BLaER1 treated with 17β-estradiol and CSF1 and Interleukin-3, amounts not matched to agents 10 nM and 100 nM (cell line): ENCODE data around the gene CCDC57.

Experiments used
- H3K27ac ChIP-seq, 11 experiments: shearing (Covaris generic); formaldehyde crosslinking; 2 replicates each; pipeline ENCODE4 v1.8.1; 2022
- H3K27me3 ChIP-seq, 11 experiments: shearing (Covaris generic); formaldehyde crosslinking; 2 replicates each; pipeline ENCODE4 v1.8.1; 2022
- H3K36me3 ChIP-seq, 11 experiments: shearing (Covaris generic); formaldehyde crosslinking; 2 replicates each; pipeline ENCODE4 v1.8.1; 2022
- H3K4me1 ChIP-seq, 10 experiments: shearing (Covaris generic); formaldehyde crosslinking; 2 replicates each; pipeline ENCODE4 v1.8.1; 2022
- H3K4me2 ChIP-seq, 11 experiments: shearing (Covaris generic); formaldehyde crosslinking; 2 replicates each; pipeline ENCODE4 v1.8.1; 2022
- H3K4me3 ChIP-seq, 10 experiments: shearing (Covaris generic); formaldehyde crosslinking; 2 replicates each; pipeline ENCODE4 v1.8.1; 2022
- H3K9ac ChIP-seq, 11 experiments: shearing (Covaris generic); formaldehyde crosslinking; 2 replicates each; pipeline ENCODE4 v1.8.1; 2022
- H3K9me3 ChIP-seq, 11 experiments: shearing (Covaris generic); formaldehyde crosslinking; replicated peaks in 1 of 11; 2 replicates each; pipeline ENCODE4 v1.8.1; 2022
- H4K20me1 ChIP-seq, 11 experiments: shearing (Covaris generic); formaldehyde crosslinking; 2 replicates each; pipeline ENCODE4 v1.8.1; 2022
- Cebpa-rat ChIP-seq, 11 experiments: shearing (Covaris generic); IDR thresholded peaks; 2 replicates each; pipeline ENCODE4 v1.8.1; 2022

CCDC57 gene

DNA sequence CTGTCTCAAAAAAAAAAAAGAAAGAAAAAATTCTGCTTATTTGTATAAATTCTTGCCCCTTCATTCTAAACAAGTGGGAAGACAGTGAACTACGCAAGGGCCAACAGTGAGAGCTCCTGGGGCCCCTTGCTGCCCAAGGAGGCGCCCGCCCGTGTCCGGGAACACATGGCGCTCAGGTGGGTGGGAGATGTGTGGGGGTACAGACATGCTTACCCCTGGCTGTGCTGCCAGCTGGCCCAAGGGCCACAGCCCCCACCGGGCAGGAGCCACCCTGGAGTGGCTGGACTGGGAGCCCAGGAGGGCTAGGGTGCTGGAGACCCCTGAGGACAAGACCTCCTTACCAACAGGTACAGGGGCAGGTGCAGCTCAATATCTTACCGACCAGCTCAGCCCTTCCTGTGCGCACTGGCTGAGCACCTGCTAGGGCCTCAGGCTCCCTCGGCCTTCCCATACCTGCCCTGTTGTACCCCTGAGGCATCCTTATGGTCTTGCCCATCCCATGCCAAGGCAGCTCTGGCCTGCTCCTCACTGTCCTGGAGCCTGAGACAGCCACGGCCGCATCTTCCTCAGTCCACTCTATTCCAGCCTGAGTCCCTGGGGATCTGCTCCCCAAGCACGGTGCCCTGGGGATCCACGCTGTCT, 56.2 kb downstream of the CCDC57 start:
- Histone ChIP-seq H3K36me3 (peaks cover 4 to 20% (median 9%) of the 10 kb centered on the region in 11 experiments; a peak in 19 of 22 replicates), H3K4me1 (peaks cover 21 to 57% (median 52%) of the 10 kb centered on the region in 10 experiments), H3K4me3 (no peak overlapping the region), H3K9me3 (no peaks in the 10 kb centered on the region), H3K9ac (0 out of 22 replicates have a peak overlapping the region, but pooled peaks of 2 of the 11 experiments have one; percentile 43 to 61), H3K27ac (no peak overlapping the region), H3K27me3 (no peaks in the 10 kb centered on the region), H4K20me1 (peaks cover 0 to 36% (median 0%) of the 10 kb centered on the region in 11 experiments; a peak in 5 of 22 replicates), H3K4me2 (peak overlapping the region in 9 of 11 experiments; percentile 67 to 96 (median 80); a peak in 17 of 22 replicates)
- no peak for TF ChIP-seq Cebpa-rat (IDR thresholded peaks at IDR 0.05)

DNA sequence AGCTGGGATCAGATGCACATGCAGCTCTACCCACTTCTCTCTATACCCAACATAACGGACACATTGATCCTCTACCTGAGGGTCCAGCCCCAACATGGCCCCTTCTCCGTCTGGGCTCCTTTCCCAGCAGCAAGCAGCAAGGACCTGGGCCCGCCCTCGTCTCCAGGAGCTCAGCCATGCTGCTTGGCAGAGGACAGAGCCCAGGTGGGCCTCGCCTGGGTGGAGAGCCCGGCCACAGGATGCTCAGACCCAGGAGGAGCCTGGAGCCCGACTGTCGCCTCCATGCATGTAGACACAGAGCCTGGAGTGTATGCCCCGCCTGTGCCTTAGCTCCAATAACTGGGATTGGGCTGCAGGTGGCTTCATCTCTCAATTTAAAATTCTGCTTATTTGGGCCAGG, 57.0 kb downstream of the CCDC57 start:
- no peak for TF ChIP-seq Cebpa-rat (IDR thresholded peaks at IDR 0.05)
- peak overlapping the region in 10 of 11 experiments; percentile 1 to 96 (median 72); a peak in 19 of 22 replicates for H3K4me2 ChIP-seq
- H3K27ac ChIP-seq: 0 out of 22 replicates have a peak overlapping the region, but pooled peaks of 1 of the 11 experiments have one; percentile 22
- H3K36me3 ChIP-seq: peaks cover 0 to 16% (median 8%) of the 10 kb centered on the region in 11 experiments; a peak in 14 of 22 replicates
- H4K20me1 ChIP-seq: peaks cover 0 to 36% (median 0%) of the 10 kb centered on the region in 11 experiments; a peak in 5 of 22 replicates
- H3K9me3 ChIP-seq: no peaks in the 10 kb centered on the region; a peak in 2 of 22 replicates
- no peaks in the 10 kb centered on the region for H3K27me3 ChIP-seq
- H3K9ac ChIP-seq: peak overlapping the region in 6 of 11 experiments; percentile 5 to 56 (median 12); a peak in 5 of 22 replicates
- H3K4me3 ChIP-seq: no peak overlapping the region
- peaks cover 21 to 57% (median 52%) of the 10 kb centered on the region in 10 experiments for H3K4me1 ChIP-seq

DNA sequence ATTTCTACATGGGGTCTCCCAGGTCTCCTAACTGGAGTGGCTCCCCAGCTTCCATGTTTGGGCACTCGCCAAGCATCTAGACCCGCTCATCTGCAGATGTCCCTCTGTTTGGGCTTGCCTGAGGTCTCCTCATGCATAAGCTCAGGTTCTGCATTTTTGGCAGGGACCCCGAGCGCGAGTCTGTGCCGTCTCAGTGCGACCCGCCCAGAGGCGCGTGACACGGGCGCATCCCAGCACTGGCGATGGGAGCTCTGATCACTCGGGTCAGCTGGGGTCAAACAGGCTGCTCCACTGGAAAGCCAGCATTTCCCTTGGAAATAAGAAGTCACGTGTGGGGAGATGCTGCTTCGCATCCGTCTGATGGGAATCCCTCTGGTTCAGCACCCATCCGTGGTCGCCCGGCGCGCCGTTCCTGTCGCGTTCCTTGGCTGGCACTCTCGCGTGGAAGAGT, 57.7 kb downstream of the CCDC57 start:
- H3K27ac ChIP-seq: peak overlapping the region in 1 of 11 experiments; percentile 22; a peak in 1 of 22 replicates
- no peak for TF ChIP-seq Cebpa-rat (IDR thresholded peaks at IDR 0.05)
- peaks cover 0 to 3% (median 0%) of the 10 kb centered on the region in 11 experiments; a peak in 3 of 22 replicates for H3K9me3 ChIP-seq
- H3K4me2 ChIP-seq: peak overlapping the region in 10 of 11 experiments; percentile 1 to 96 (median 72); a peak in 18 of 22 replicates
- H3K9ac ChIP-seq: peak overlapping the region in 6 of 11 experiments; percentile 5 to 56 (median 8); a peak in 6 of 22 replicates
- H3K4me1 ChIP-seq: peaks cover 15 to 57% (median 52%) of the 10 kb centered on the region in 10 experiments
- no peak overlapping the region for H3K4me3 ChIP-seq
- H3K27me3 ChIP-seq: no peaks in the 10 kb centered on the region
- peaks cover 0 to 36% (median 0%) of the 10 kb centered on the region in 11 experiments; a peak in 5 of 22 replicates for H4K20me1 ChIP-seq
- peaks cover 0 to 10% (median 1%) of the 10 kb centered on the region in 11 experiments; a peak in 9 of 22 replicates for H3K36me3 ChIP-seq

DNA sequence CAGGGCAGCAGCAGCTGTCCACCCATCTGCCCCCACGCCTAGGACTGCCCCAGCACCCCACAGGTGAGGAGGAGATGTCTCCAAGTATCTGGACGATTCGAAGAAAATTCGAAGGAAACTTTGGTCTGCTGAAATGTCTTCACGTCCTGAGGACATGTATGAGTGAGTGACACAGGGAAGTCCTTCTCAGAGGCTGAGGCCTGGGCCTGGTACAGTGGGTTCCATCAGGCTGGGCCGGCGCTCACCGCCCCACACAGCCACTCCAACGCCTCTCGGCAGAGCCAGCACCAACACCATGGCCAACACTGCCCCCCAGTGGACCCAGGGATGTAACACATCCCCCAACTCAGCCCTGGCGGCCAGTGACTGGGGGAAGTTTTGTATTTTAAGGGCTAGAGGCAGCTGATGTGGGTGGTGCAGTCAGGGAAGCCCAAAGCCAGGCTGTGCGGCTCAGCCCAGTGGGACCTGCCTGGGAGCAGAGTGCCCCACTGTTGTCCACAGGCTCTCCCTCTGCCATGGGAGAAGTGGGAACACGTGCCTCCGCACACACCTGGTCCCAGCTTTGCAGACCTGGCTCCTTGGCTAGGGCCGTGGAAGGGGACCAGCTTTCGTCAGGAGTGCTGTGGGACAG, 58.8 kb downstream of the CCDC57 start:
- H3K9ac ChIP-seq: 0 out of 22 replicates have a peak overlapping the region, but pooled peaks of 1 of the 11 experiments have one; percentile 7
- 0 out of 22 replicates have a peak, but pooled peaks cover 0 to 6% (median 0%) of the 10 kb centered on the region in 11 experiments for H3K36me3 ChIP-seq
- H3K27ac ChIP-seq: no peak overlapping the region
- no peak overlapping the region for H3K4me3 ChIP-seq
- H3K9me3 ChIP-seq: peaks cover 0 to 5% (median 0%) of the 10 kb centered on the region in 11 experiments; a peak in 4 of 22 replicates
- peaks cover 13 to 52% (median 48%) of the 10 kb centered on the region in 10 experiments for H3K4me1 ChIP-seq
- H3K4me2 ChIP-seq: peak overlapping the region in 4 of 11 experiments; percentile 23 to 96 (median 59); a peak in 3 of 22 replicates
- H3K27me3 ChIP-seq: no peaks in the 10 kb centered on the region
- TF ChIP-seq Cebpa-rat (IDR thresholded peaks at IDR 0.05): no peak
- peaks cover 0 to 36% (median 0%) of the 10 kb centered on the region in 11 experiments; a peak in 5 of 22 replicates for H4K20me1 ChIP-seq

DNA sequence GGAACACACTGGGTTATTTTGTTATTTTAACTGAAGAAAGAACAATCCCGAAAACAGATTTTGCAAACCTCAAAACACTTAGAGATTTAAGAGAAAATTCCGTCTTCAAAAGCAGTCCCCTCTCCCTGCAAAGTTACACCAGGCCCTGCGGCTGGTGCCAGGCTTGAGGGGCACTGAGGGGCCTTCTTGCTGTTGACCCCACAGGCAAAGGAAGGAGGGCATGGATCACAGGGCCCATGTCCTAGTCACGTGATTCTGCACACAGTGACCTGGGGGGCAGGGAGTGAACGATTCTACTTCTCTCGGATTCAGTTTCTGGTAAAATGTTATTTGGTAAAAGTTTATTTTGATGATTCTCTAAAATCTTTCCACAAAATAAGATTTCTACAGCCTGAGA, 59.3 kb downstream of the CCDC57 start:
- H3K36me3 ChIP-seq: 0 out of 22 replicates have a peak, but pooled peaks cover 0 to 6% (median 0%) of the 10 kb centered on the region in 11 experiments
- no peak for TF ChIP-seq Cebpa-rat (IDR thresholded peaks at IDR 0.05)
- peaks cover 0 to 36% (median 0%) of the 10 kb centered on the region in 11 experiments; a peak in 5 of 22 replicates for H4K20me1 ChIP-seq
- 0 out of 22 replicates have a peak overlapping the region, but pooled peaks of 1 of the 11 experiments have one; percentile 7 for H3K9ac ChIP-seq
- H3K27me3 ChIP-seq: no peaks in the 10 kb centered on the region
- H3K4me1 ChIP-seq: peaks cover 13 to 46% (median 43%) of the 10 kb centered on the region in 10 experiments
- no peak overlapping the region for H3K4me3 ChIP-seq
- H3K4me2 ChIP-seq: no peak overlapping the region
- peaks cover 0 to 5% (median 0%) of the 10 kb centered on the region in 11 experiments; a peak in 4 of 22 replicates for H3K9me3 ChIP-seq
- no peak overlapping the region for H3K27ac ChIP-seq

DNA sequence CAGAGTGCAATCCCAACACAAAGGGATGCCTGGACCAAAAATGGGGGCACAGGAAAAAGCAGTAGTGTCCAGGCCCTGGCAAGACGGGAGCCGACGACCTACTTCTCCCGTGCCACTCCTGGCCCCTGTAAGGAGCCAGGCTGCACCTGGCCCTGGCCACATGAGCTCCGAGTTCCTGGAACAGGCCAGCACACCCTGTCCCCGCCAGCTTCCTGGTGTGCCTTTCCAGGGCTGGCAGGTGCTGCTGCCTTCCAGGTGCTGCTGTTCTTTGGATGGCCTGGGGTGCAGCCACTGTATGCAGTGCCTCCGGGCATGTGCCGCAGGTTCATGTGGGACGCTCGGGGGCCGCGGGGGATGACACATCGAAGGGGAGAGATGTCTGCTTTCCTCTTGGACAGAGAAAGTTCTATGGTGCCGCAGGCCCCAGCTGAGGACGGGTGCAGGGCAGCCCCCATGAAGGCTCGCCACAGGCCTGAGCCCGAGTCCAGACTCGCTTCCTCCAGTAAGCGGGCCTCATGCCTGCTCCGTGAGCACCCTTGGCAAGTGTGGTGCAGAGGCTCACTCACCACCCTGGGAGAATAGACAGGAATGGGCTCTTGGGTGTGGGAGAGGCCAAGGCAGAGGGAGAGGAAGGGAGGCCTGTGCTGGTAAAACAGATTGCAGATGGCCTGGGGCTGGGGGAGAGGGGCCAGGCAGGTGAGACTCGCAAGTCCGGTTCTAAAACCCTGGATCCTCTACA, 59.9 kb downstream of the CCDC57 start:
- Histone ChIP-seq H3K27me3 (no peaks in the 10 kb centered on the region), H3K4me2 (no peak overlapping the region), H3K9me3 (peaks cover 0 to 5% (median 0%) of the 10 kb centered on the region in 11 experiments; a peak in 4 of 22 replicates), H3K9ac (peak overlapping the region in 2 of 11 experiments; percentile 9 to 13; a peak in 1 of 22 replicates), H3K36me3 (0 out of 22 replicates have a peak, but pooled peaks cover 0 to 6% (median 0%) of the 10 kb centered on the region in 11 experiments), H3K4me1 (peaks cover 9 to 40% (median 38%) of the 10 kb centered on the region in 10 experiments), H4K20me1 (peaks cover 0 to 35% (median 0%) of the 10 kb centered on the region in 11 experiments; a peak in 5 of 22 replicates), H3K4me3 (no peak overlapping the region), H3K27ac (no peak overlapping the region)
- no peak for TF ChIP-seq Cebpa-rat (IDR thresholded peaks at IDR 0.05)

DNA sequence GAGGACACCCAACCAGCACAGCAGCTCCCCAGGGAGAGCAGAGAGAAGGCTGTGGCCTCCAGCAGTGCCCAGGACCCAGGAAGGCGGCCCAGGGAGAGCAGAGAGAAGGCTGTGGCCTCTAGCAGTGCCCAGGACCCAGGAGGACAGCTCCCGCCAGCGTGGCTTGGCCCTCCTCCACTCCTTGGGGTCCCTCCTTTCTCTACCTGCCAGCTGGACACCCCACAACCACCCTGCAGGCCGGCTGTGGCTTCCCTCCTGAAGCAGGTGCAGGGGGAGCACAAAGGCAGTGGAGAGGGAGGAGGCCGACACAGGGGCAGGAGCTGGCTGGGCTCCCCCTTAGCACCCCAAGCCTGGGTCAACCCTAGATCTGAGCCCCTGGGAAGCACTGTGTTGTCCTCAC, 60.5 kb downstream of the CCDC57 start:
- H3K9me3 ChIP-seq: peaks cover 0 to 5% (median 0%) of the 10 kb centered on the region in 11 experiments; a peak in 4 of 22 replicates
- H3K4me1 ChIP-seq: peaks cover 4 to 34% (median 32%) of the 10 kb centered on the region in 10 experiments; a peak in 18 of 20 replicates
- peaks cover 0 to 35% (median 0%) of the 10 kb centered on the region in 11 experiments; a peak in 5 of 22 replicates for H4K20me1 ChIP-seq
- no peaks in the 10 kb centered on the region for H3K27me3 ChIP-seq
- peak overlapping the region in 1 of 11 experiments; percentile 13; a peak in 1 of 22 replicates for H3K9ac ChIP-seq
- 0 out of 22 replicates have a peak, but pooled peaks cover 0 to 3% (median 0%) of the 10 kb centered on the region in 11 experiments for H3K36me3 ChIP-seq
- TF ChIP-seq Cebpa-rat (IDR thresholded peaks at IDR 0.05): no peak
- H3K4me2 ChIP-seq: no peak overlapping the region
- no peak overlapping the region for H3K4me3 ChIP-seq
- H3K27ac ChIP-seq: no peak overlapping the region
